CD4-positive, alpha-beta T cell treated with Interleukin-17A for 4 hours (primary cell): Measurements from ENCODE around the gene SGCD.
"Not testable (repeated sequence)": the region's sequence is repeated elsewhere in the genome, so short reads cannot be mapped to it uniquely, and the experiment has no call there.

ENCODE experiments used
- DNase-seq: peaks from one replicate; pipeline ENCODE4 v3.0.0-alpha.2; 2020; ENCODE audit warnings: mixed read lengths

The SGCD gene

GRCh38 chr5:156654444-156654843 lies 327.5 kb downstream of the SGCD start:
- no peak for DNase-seq

- no peak for DNase-seq
Observed at GRCh38 chr5:156655732-156656131, 328.8 kb downstream of the SGCD start.

- not testable (repeated sequence) for DNase-seq
Observed at GRCh38 chr5:156664832-156665231, 337.9 kb downstream of the SGCD start.

- DNase-seq: not testable (repeated sequence)
Observed at GRCh38 chr5:156666686-156667085, 339.7 kb downstream of the SGCD start.

- DNase-seq: no peak
Observed at GRCh38 chr5:156667616-156668015, 340.7 kb downstream of the SGCD start.

GRCh38 chr5:156669416-156669815 lies 342.5 kb downstream of the SGCD start:
- no peak for DNase-seq

GRCh38 chr5:156670615-156671014 lies 343.7 kb downstream of the SGCD start:
- DNase-seq: no peak

GRCh38 chr5:156675395-156675794 lies 348.4 kb downstream of the SGCD start:
- DNase-seq: no peak

GRCh38 chr5:156677963-156678362 lies 351.0 kb downstream of the SGCD start:
- DNase-seq: no peak

GRCh38 chr5:156678484-156678883 lies 351.5 kb downstream of the SGCD start:
- DNase-seq: no peak

- no peak for DNase-seq
Observed at GRCh38 chr5:156680831-156681230, 353.9 kb downstream of the SGCD start.

GRCh38 chr5:156681265-156681664 lies 354.3 kb downstream of the SGCD start:
- no peak for DNase-seq

- DNase-seq: no peak
Observed at GRCh38 chr5:156682971-156683370, 356.0 kb downstream of the SGCD start.

- no peak for DNase-seq
Observed at GRCh38 chr5:156683509-156683908, 356.5 kb downstream of the SGCD start.

- DNase-seq: no peak
Observed at GRCh38 chr5:156684216-156684615, 357.3 kb downstream of the SGCD start.

- no peak for DNase-seq
Observed at GRCh38 chr5:156685481-156685880, 358.5 kb downstream of the SGCD start.

- DNase-seq: no peak
Observed at GRCh38 chr5:156686380-156686779, 359.4 kb downstream of the SGCD start.

- DNase-seq: no peak
Observed at GRCh38 chr5:156686796-156687195, 359.8 kb downstream of the SGCD start.

GRCh38 chr5:156687514-156687913 lies 360.6 kb downstream of the SGCD start:
- DNase-seq: no peak

- no peak for DNase-seq
Observed at GRCh38 chr5:156691572-156691971, 364.6 kb downstream of the SGCD start.

GRCh38 chr5:156693113-156693512 lies 366.1 kb downstream of the SGCD start:
- no peak for DNase-seq

GRCh38 chr5:156694598-156694997 lies 367.6 kb downstream of the SGCD start:
- DNase-seq: no peak

- DNase-seq: no peak
Observed at GRCh38 chr5:156695774-156696173, 368.8 kb downstream of the SGCD start.

- no peak for DNase-seq
Observed at GRCh38 chr5:156698323-156698722, 371.4 kb downstream of the SGCD start.

- DNase-seq: no peak
Observed at GRCh38 chr5:156699147-156699546, 372.2 kb downstream of the SGCD start.

GRCh38 chr5:156704139-156704538 lies 377.2 kb downstream of the SGCD start:
- DNase-seq: no peak
